Natural killer cell (primary cell): ENCODE data around the gene RNF31. TPM values are rescaled to one million over a fixed set of nuclear protein-coding genes. Genes with fewer than 3 reads are reported as not detected.

Experiments used
- ATAC-seq, 3 donors: fragments of 150-1000 bp in 2 of 3; fragments of 200-7000 bp in 1 of 3; cut with Tn5 transposase; 1 replicate in 1 of 3; 2 replicates in 2 of 3; pipeline ENCODE4 v1.10.0; 2021; ENCODE audit warnings: mild to moderate bottlenecking in 2 of 3, moderate library complexity in 2 of 3
- DNase-seq, 2 donors: peaks; one replicate each; pipeline versions ENCODE4 v3.0.0 to v3.0.0-alpha.2; 2013 to 2021; ENCODE audit warnings: mixed read lengths in 1 of 2
- H3K27ac ChIP-seq: one replicate; pipeline ENCODE4 v1.5.1; 2013; ENCODE audit warnings: mild to moderate bottlenecking, low read length
- H3K27me3 ChIP-seq: one replicate; pipeline ENCODE4 v1.6.1; 2013; ENCODE audit warnings: low read length; ENCODE audit not compliant: control insufficient read depth, insufficient read depth
- H3K36me3 ChIP-seq: one replicate; pipeline ENCODE4 v1.6.1; 2013; ENCODE audit warnings: low read length; ENCODE audit not compliant: control insufficient read depth, insufficient read depth
- H3K4me1 ChIP-seq: one replicate; pipeline ENCODE4 v1.6.1; 2013; ENCODE audit warnings: low read length; ENCODE audit not compliant: control insufficient read depth, insufficient read depth
- H3K4me3 ChIP-seq: one replicate; pipeline ENCODE4 v1.5.1; 2013; ENCODE audit warnings: low read length
- H3K9me3 ChIP-seq: one replicate; pipeline ENCODE4 v1.6.1; 2013; ENCODE audit warnings: low read length; ENCODE audit not compliant: control insufficient read depth, insufficient read depth
- H3K27ac Mint-ChIP-seq, 2 donors: one replicate each; pipeline ENCODE4 v1.8.0; 2022; ENCODE audit warnings: mild to moderate bottlenecking in 2 of 2, mixed read lengths in 2 of 2, moderate library complexity in 1 of 2
- H3K27me3 Mint-ChIP-seq, 2 donors: one replicate each; pipeline ENCODE4 v1.8.0; 2022; ENCODE audit warnings: low read depth in 2 of 2, mixed read lengths in 2 of 2
- H3K36me3 Mint-ChIP-seq: one replicate; pipeline ENCODE4 v1.8.0; 2022; ENCODE audit warnings: mixed read lengths
- H3K4me1 Mint-ChIP-seq, 2 donors: one replicate each; pipeline ENCODE4 v1.8.0; 2022; ENCODE audit warnings: mixed read lengths in 2 of 2
- H3K4me3 Mint-ChIP-seq: one replicate; pipeline ENCODE4 v1.8.0; 2022; ENCODE audit warnings: mild to moderate bottlenecking, moderate library complexity, mixed read lengths
- H3K9me3 Mint-ChIP-seq, 2 donors: one replicate each; pipeline ENCODE4 v1.8.0; 2022; ENCODE audit warnings: mixed read lengths in 2 of 2
- WGBS: methylation state at CpG from one replicate; pipeline ENCODE4 v1.1.7; 2013; ENCODE audit warnings: missing lambda C conversion rate; ENCODE audit not compliant: insufficient coverage; 5-methylcytosine and 5-hydroxymethylcytosine counted together
- intact Hi-C: fragments of 100-400 bp; cut with micrococcal nuclease; formaldehyde crosslinking; loops from one replicate; pipeline ENCODE4 v1.14.2; 2022
- total RNA-seq, 4 donors: library from RNA; stranded (reverse); fragments of 120-200 nt in 1 of 4; gene quantifications; one replicate each; pipeline versions ENCODE4 v1.2.3 to v1.2.4, GENCODE V29; 2013 to 2022
- TF ChIP-seq, protein P1 (sequence below): fragments of 200-600 bp; IDR thresholded peaks from one replicate; pipeline ENCODE4 v1.8.0; 2022; ENCODE audit warnings: antibody characterized with exemption

Gene RNF31
- total RNA-seq, 3 donors from 2014 or later (not counting 1 experiment from before 2014, with no cell fraction given), result 96.9 to 134 (median 125) TPM

DNA sequence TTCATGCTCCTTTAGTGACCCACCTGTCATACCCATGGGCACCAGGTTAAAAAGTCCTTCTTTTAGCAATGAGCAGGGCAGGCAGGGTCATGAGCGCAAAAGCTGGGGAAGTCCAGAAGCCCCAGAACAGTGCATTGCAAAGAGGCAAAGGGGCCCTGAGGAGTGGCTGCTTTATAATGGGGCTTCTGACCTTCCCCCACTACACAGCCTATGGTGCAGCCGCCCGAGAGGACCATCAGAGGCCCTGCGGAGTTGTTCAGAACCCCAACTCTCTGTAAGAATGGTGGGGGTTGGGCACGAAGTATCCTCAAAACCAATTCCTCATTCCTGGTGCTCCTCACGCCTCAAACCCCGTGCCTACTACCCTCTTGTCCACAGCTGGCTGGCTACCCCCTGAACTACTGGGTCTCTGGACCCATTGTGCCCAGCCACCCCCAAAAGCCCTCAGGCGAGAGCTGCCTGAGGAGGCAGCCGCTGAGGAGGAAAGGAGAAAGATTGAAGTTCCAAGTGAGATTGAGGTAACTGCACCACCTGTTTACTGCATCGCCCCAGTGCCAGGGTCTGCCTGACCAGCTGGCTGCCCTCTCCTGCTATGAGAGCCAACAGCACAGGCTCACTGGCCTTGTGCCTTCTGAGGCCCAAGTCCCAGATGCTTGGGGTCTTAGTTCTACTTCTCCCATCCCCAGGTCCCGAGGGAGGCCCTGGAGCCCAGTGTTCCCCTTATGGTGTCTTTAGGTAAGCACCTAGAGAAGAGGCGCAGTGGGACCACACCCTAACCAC, 31.3 kb downstream of the RNF31 start:
- Mint-ChIP-seq H3K9me3 (no peaks in the 10 kb centered on the region), H3K36me3 (peaks cover 6% of the 10 kb centered on the region), H3K4me1 (peaks cover 0 to 2% of the 10 kb centered on the region in 2 donors), H3K27me3 (no peaks in the 10 kb centered on the region), H3K4me3 (no peak overlapping the region), H3K27ac (peak overlapping the region in 1 of 2 donors; percentile 21)
- WGBS, result 81% methylated on average over 9 of the region's 12 CpGs
- no peak for ATAC-seq
- TF ChIP-seq, protein P1, sequence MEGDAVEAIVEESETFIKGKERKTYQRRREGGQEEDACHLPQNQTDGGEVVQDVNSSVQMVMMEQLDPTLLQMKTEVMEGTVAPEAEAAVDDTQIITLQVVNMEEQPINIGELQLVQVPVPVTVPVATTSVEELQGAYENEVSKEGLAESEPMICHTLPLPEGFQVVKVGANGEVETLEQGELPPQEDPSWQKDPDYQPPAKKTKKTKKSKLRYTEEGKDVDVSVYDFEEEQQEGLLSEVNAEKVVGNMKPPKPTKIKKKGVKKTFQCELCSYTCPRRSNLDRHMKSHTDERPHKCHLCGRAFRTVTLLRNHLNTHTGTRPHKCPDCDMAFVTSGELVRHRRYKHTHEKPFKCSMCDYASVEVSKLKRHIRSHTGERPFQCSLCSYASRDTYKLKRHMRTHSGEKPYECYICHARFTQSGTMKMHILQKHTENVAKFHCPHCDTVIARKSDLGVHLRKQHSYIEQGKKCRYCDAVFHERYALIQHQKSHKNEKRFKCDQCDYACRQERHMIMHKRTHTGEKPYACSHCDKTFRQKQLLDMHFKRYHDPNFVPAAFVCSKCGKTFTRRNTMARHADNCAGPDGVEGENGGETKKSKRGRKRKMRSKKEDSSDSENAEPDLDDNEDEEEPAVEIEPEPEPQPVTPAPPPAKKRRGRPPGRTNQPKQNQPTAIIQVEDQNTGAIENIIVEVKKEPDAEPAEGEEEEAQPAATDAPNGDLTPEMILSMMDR, result no peak
- H3K4me3 ChIP-seq, result no peak overlapping the region
- H3K27ac ChIP-seq, result no peak overlapping the region
- peaks cover 52% of the 10 kb centered on the region for H3K36me3 ChIP-seq
- H3K27me3 ChIP-seq, result no peaks in the 10 kb centered on the region
- H3K4me1 ChIP-seq, result no peaks in the 10 kb centered on the region
- no peak for DNase-seq
- no peaks in the 10 kb centered on the region for H3K9me3 ChIP-seq
- intact Hi-C loops, result no loop called here

DNA sequence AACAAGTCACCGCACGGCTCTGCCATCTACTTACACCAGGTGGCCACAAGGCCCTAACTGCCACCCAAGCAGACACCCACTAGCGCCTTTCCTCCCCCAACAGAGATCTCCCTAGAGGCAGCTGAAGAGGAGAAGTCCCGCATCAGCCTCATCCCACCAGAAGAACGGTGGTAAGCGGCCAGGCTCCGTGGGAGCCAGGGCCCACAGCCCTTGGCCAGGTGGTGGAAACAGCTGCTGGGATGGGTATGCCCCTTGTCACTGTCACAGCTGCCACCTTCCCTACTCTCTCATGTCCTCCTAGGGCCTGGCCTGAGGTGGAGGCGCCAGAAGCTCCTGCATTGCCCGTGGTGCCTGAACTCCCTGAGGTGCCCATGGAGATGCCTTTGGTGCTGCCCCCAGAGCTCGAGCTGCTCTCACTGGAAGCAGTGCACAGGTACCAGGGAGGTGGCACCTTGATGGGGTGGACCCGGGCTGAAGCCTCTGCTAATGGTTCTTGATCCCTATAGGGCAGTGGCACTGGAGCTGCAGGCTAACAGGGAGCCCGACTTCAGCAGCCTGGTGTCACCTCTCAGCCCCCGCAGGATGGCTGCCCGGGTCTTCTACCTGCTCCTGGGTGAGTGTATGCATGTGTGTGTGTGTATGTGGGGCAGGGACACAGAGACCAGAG, 32.1 kb downstream of the RNF31 start:
- DNase-seq (no peak), ATAC-seq (no peak)
- intact Hi-C loops, result no loop called here
- 80% methylated on average over 13 of the region's 14 CpGs for WGBS
- H3K27ac Mint-ChIP-seq, result peak overlapping the region; percentile 21 to 27
- peaks cover 6% of the 10 kb centered on the region for H3K36me3 Mint-ChIP-seq
- H3K36me3 ChIP-seq, result peaks cover 56% of the 10 kb centered on the region
- no peak overlapping the region for H3K27ac ChIP-seq
- no peaks in the 10 kb centered on the region for H3K4me1 Mint-ChIP-seq
- no peaks in the 10 kb centered on the region for H3K27me3 ChIP-seq
- H3K9me3 ChIP-seq, result no peaks in the 10 kb centered on the region
- H3K27me3 Mint-ChIP-seq, result no peaks in the 10 kb centered on the region
- H3K9me3 Mint-ChIP-seq, result no peaks in the 10 kb centered on the region
- H3K4me3 Mint-ChIP-seq, result peak overlapping the region; percentile 28
- TF ChIP-seq, protein P1, result no peak
- H3K4me1 ChIP-seq, result no peaks in the 10 kb centered on the region
- no peak overlapping the region for H3K4me3 ChIP-seq

DNA sequence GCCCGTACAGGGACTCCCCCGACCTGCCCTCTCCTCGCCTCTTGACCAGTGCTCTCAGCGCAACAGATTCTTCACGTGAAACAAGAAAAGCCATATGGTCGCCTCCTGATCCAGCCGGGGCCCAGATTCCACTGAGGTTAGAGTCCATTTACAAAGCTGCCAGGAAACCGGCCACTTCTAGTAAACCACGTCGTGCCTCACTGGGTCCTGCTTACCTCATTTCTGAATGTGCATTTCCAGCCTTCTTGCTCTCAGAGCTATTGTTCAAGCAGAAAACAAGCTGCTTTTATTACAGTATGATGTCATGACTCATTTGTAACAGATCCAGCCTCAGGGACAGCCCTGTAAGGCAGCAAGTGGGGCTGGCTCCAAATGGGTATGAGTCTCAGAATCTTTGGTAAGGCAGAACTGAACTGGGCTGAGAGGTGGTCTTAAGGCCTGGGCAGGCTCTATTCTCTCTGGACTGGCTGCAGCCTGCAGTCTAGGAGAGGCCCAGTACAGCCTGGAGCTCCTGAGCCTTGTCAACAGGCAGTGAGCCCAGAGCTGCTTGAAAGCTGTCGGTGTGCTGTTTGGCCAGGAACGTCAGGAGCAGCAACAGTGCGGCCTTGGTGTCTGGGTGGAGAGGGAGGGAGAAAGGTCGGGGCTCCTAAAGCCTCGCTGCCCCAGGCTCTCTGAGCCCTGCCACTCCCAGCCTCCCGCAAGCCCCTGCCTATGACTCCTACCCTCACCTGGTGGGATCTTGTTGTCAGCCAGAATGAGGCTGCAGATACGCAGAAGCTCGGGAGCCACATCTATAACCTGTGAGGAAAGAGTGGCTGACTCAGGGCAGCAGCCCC, 32.9 kb downstream of the RNF31 start:
- H3K36me3 Mint-ChIP-seq, result peaks cover 6% of the 10 kb centered on the region
- H3K4me1 Mint-ChIP-seq, result no peaks in the 10 kb centered on the region
- no peaks in the 10 kb centered on the region for H3K27me3 Mint-ChIP-seq
- intact Hi-C loops, result no loop called here
- 88% methylated on average over 18 of the region's 18 CpGs for WGBS
- DNase-seq (no peak), ATAC-seq (peak in 1 of 3 donors; percentile 25)
- H3K9me3 Mint-ChIP-seq, result no peaks in the 10 kb centered on the region
- no peak overlapping the region for H3K4me3 ChIP-seq
- no peaks in the 10 kb centered on the region for H3K27me3 ChIP-seq
- no peaks in the 10 kb centered on the region for H3K4me1 ChIP-seq
- no peak overlapping the region for H3K4me3 Mint-ChIP-seq
- TF ChIP-seq, protein P1, result no peak
- H3K9me3 ChIP-seq, result no peaks in the 10 kb centered on the region
- H3K27ac Mint-ChIP-seq, result peak overlapping the region in 1 of 2 donors; percentile 21
- peaks cover 64% of the 10 kb centered on the region for H3K36me3 ChIP-seq
- H3K27ac ChIP-seq, result no peak overlapping the region
